Gastrocnemius medialis (tissue), 4 donors: ENCODE data around the gene VWA8. TPM values are rescaled to one million over a fixed set of nuclear protein-coding genes. Genes with fewer than 3 reads are reported as not detected.
A peak's percentile ranks its signal among the peaks of the same experiment; 100 is the strongest.

Experiments used
- ATAC-seq, 2 donors: fragments of 150-250 bp; one replicate each; pipeline ENCODE4 v1.9.1; 2016
- DNase-seq, 2 donors: peaks; one replicate each; pipeline ENCODE4 v3.0.0-alpha.2; 2019
- H3K27ac ChIP-seq, 4 donors: fragments of 200-600 bp; sonication (generic); 1 replicate in 1 of 4; 2 replicates in 3 of 4; pipeline ENCODE4 v1.5.1; 2016 to 2018; ENCODE audit warnings: mild to moderate bottlenecking in 2 of 4, moderate library complexity in 1 of 4
- H3K27me3 ChIP-seq, 3 donors: fragments of 200-600 bp; sonication (generic) in 2 of 3; 1 replicate in 1 of 3; 2 replicates in 2 of 3; pipeline versions ENCODE4 v1.5.1 to v1.6.0; 2016 to 2019; ENCODE audit warnings: mild to moderate bottlenecking in 1 of 3, moderate library complexity in 1 of 3
- H3K36me3 ChIP-seq, 2 donors: fragments of 200-600 bp; sonication (generic) in 1 of 2; one replicate each; pipeline ENCODE4 v1.5.1; 2017 to 2018
- H3K4me1 ChIP-seq, 2 donors: fragments of 200-600 bp; sonication (generic) in 1 of 2; one replicate each; pipeline ENCODE4 v1.5.1; 2016 to 2017; ENCODE audit warnings: mild to moderate bottlenecking in 2 of 2
- H3K4me3 ChIP-seq, 4 donors: fragments of 200-600 bp; sonication (generic) in 3 of 4; 1 replicate in 1 of 4; 2 replicates in 3 of 4; pipeline ENCODE4 v1.5.1; 2016 to 2019; ENCODE audit warnings: mild to moderate bottlenecking in 2 of 4
- H3K9me3 ChIP-seq, 3 donors: fragments of 200-600 bp; sonication (generic) in 2 of 3; 1 replicate in 1 of 3; 2 replicates in 2 of 3; pipeline ENCODE4 v1.5.1; 2016 to 2019
- POLR2A ChIP-seq, 2 donors: fragments of 450-650 bp; IDR thresholded peaks; one replicate each; pipeline ENCODE4 v1.6.1; 2017; ENCODE audit warnings: antibody characterized with exemption in 2 of 2, mild to moderate bottlenecking in 2 of 2, moderate library complexity in 2 of 2
- in situ Hi-C, 4 donors: fragments of 200-750 bp; cut with MboI; loops; one replicate each; pipeline versions ENCODE4 v1.15.0 to v1.8.0; 2017; ENCODE audit warnings: low sequenced_read_pairs in 4 of 4
- intact Hi-C: fragments of 100-400 bp; cut with DNase I; formaldehyde crosslinking; loops from one replicate; pipeline ENCODE4 v1.15.1; 2023; ENCODE audit warnings: low total_unique reads
- total RNA-seq, 4 donors: library from RNA; depleted of rRNA; stranded (reverse); fragments of >200 nt; gene quantifications; one replicate each; pipeline versions ENCODE4 v1.1.0 to v1.2.3, GENCODE V29; 2016
- TF ChIP-seq, protein P1 (sequence below), 5 experiments: fragments of 450-650 bp in 3 of 5; fragments of 200-600 bp in 2 of 5; sonication (generic) in 2 of 5; IDR thresholded peaks in 4 of 5; conservative IDR thresholded peaks in 1 of 5; 1 replicate in 4 of 5; 2 replicates in 1 of 5; pipeline ENCODE4 v1.5.1; 2016 to 2019; ENCODE audit warnings: antibody characterized with exemption in 5 of 5, mild to moderate bottlenecking in 3 of 5, moderate library complexity in 3 of 5

The VWA8 gene
- total RNA-seq, 4 donors from 2014 or later = 24.7 to 37.9 (median 29.7) TPM

DNA sequence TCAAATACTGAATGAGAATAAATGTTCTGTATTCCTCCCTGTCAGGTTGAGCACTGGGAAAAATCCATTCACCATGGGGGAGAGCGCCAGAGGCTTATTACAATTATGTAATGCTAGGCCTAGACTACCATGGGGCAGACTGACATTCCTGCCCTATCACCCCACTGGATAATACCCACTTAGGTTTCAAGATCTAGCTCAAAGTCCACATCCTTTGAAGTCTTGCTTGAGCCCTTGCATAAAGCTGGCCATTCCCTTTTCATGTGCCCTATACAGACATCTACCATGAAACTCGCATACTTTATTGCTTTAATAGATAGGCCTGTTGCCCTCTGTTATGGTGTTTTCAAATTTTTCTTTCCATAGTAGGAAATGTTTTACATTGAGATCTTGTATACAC, 354.3 kb downstream of the VWA8 start:
- no peaks in the 10 kb centered on the region for H3K9me3 ChIP-seq
- peaks cover 0 to 34% of the 10 kb centered on the region in 2 donors for H3K36me3 ChIP-seq
- no peak overlapping the region for H3K4me3 ChIP-seq
- H3K27ac ChIP-seq = no peak overlapping the region
- DNase-seq (no peak), ATAC-seq (no peak)
- TF ChIP-seq, protein P1, sequence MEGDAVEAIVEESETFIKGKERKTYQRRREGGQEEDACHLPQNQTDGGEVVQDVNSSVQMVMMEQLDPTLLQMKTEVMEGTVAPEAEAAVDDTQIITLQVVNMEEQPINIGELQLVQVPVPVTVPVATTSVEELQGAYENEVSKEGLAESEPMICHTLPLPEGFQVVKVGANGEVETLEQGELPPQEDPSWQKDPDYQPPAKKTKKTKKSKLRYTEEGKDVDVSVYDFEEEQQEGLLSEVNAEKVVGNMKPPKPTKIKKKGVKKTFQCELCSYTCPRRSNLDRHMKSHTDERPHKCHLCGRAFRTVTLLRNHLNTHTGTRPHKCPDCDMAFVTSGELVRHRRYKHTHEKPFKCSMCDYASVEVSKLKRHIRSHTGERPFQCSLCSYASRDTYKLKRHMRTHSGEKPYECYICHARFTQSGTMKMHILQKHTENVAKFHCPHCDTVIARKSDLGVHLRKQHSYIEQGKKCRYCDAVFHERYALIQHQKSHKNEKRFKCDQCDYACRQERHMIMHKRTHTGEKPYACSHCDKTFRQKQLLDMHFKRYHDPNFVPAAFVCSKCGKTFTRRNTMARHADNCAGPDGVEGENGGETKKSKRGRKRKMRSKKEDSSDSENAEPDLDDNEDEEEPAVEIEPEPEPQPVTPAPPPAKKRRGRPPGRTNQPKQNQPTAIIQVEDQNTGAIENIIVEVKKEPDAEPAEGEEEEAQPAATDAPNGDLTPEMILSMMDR (IDR thresholded peaks at IDR 0.05 in 4 of 5, conservative IDR thresholded peaks at IDR 0.05 in 1 of 5) = no peak
- no peak for TF ChIP-seq POLR2A (IDR thresholded peaks at IDR 0.05)
- peaks cover 10 to 14% of the 10 kb centered on the region in 2 donors for H3K4me1 ChIP-seq
- in situ Hi-C loops = no loop called here
- no peaks in the 10 kb centered on the region for H3K27me3 ChIP-seq
- intact Hi-C loops = no loop called here

DNA sequence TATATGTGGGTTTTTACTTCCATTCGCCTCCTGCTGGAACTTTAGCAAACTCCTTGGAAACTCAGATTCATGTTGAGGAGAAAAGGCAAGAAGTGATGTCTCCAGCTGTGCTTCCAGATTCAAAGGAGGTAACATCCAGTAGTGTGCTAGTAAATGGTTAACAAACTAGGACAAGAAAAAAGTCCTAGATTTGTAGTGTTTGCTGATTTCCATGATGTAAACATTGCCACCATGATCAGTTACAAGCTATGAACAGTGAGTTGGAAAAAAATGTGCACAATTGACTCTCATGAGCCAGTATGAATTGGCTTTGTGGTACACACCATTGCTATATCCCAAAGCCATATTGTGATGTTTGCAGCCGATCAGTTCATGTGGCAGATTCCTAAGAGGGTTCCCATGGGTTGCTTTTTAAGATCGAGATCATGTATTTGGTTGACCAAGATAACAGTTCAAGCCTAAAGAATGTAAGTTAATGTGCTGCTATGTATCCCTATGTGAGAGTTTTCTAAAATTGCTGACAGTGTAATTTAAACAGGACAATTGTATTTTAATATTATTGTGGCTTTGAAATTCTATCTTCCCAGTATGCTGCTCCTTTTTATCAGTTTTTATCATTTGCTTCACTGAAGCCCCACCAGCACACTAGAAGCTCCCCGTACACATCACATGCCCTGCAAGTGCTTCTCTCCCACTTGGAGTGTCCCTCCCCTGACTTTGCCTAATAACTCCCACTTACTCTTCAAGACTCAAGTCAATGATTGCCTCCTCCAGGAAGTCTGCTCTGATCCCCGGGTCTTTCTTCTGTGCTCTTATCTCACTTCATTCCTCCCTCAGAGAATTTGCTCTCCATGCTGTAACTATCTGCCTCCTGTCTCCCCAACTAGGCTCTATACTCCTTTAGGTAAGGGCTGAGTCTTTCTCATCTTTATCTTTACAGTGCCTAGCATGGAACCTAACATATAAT, 355.3 kb downstream of the VWA8 start:
- H3K27me3 ChIP-seq = no peaks in the 10 kb centered on the region
- no peak for DNase-seq
- H3K36me3 ChIP-seq = peaks cover 0 to 24% of the 10 kb centered on the region in 2 donors
- H3K9me3 ChIP-seq = no peaks in the 10 kb centered on the region
- no peak overlapping the region for H3K4me3 ChIP-seq
- ATAC-seq = no peak
- H3K4me1 ChIP-seq = peaks cover 10 to 14% of the 10 kb centered on the region in 2 donors
- in situ Hi-C loops = no loop called here
- H3K27ac ChIP-seq = no peak overlapping the region
- intact Hi-C loops = no loop called here
- TF ChIP-seq, protein P1 (IDR thresholded peaks at IDR 0.05 in 4 of 5, conservative IDR thresholded peaks at IDR 0.05 in 1 of 5) = no peak
- no peak for TF ChIP-seq POLR2A (IDR thresholded peaks at IDR 0.05)

DNA sequence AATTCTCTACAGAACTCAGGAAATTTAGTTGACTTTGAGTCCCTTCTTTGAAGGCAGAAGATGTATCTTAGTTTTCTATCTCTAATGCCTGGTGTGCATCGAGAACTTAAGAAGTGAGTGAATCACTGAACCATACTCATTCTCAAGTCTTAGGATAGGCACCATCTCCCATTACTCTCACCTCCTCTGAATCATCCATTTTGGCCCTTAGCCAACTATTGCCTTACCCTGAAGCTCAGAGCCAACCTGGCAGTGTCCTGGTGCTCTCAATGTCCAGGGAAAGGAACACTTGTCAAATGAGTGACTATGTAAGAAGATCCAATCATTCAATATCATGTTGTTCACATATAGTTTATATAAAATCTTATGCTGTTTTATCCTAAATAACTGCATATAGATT, 357.0 kb downstream of the VWA8 start:
- peak; percentile 79 to 86 for DNase-seq
- H3K4me3 ChIP-seq = no peak overlapping the region
- peak overlapping the region; percentile 30 to 73 (median 50) for H3K27ac ChIP-seq
- H3K9me3 ChIP-seq = no peaks in the 10 kb centered on the region
- peaks cover 10 to 14% of the 10 kb centered on the region in 2 donors for H3K4me1 ChIP-seq
- peak; percentile 100 for ATAC-seq
- TF ChIP-seq POLR2A (IDR thresholded peaks at IDR 0.05) = no peak
- TF ChIP-seq, protein P1 (IDR thresholded peaks at IDR 0.05 in 4 of 5, conservative IDR thresholded peaks at IDR 0.05 in 1 of 5) = no peak
- no peaks in the 10 kb centered on the region for H3K27me3 ChIP-seq
- intact Hi-C loops = no loop called here
- in situ Hi-C loops = no loop called here
- peaks cover 0 to 15% of the 10 kb centered on the region in 2 donors for H3K36me3 ChIP-seq

DNA sequence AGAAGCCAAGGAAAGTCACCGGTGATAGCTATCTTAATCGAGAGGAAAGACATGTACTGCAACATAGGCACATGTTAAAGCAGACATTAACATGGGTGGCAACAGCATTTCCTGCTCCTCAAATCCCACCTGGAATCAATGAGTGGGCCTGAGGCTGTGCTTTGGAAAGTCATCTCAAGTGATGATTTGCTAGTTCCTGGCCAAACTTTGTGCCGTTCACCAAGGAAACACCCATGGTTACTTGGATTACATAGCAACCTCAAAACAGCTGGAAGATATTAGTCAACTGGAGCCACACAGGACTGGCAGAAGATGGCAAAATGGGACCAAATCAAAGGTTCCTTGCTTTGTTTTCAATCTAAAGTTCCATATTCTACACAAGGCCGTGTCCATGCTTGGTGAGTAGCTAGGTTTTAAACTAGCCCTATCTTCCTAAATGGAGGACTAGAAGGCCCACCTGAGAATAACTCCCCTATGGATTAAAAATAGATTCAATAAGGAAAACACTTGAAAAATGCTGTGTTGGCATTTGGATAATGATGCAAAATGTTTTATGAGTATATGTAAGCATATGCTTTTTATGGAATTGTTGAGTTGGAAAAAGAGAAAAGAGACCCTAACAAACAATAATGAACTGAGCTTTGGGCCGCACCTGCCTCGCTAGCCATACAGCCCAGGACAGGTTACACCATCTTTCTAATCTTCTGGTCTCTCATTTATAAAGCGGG, 359.0 kb downstream of the VWA8 start:
- Histone ChIP-seq H3K4me3 (no peak overlapping the region), H3K9me3 (no peaks in the 10 kb centered on the region), H3K27me3 (no peaks in the 10 kb centered on the region), H3K36me3 (peaks cover 0 to 6% of the 10 kb centered on the region in 2 donors), H3K4me1 (peaks cover 10 to 14% of the 10 kb centered on the region in 2 donors), H3K27ac (no peak overlapping the region)
- DNase-seq (no peak), ATAC-seq (no peak)
- intact Hi-C loops (no loop called here), in situ Hi-C loops (no loop called here)
- TF ChIP-seq, protein P1 (IDR thresholded peaks at IDR 0.05 in 4 of 5, conservative IDR thresholded peaks at IDR 0.05 in 1 of 5) = no peak
- TF ChIP-seq POLR2A (IDR thresholded peaks at IDR 0.05) = no peak
